ENCODE measurements around the gene FBXL15. TPM values are rescaled to one million over a fixed set of nuclear protein-coding genes. Genes with fewer than 3 reads are reported as not detected.
A peak's percentile ranks its signal among the peaks of the same experiment; 100 is the strongest.

Gene FBXL15
- total and polyA plus RNA-seq, 9 of the 15 experiments (the other 6 are each of a cell fraction or from before 2014, with no cell fraction given): 0.08 to 25.9 (median 3.5) TPM

- FAIRE-seq (no peak), DNase-seq (ENCODE audit: extremely low read depth in 1 of 4, low spot score in 3 of 4) (peak; percentile 66 to 91 (median 78))
- peak overlapping the region; percentile 80 for H3K4me3 ChIP-seq
- TF ChIP-seq NONO (IDR thresholded peaks at IDR 0.05; ENCODE audit: low read depth in 2 of 2, low read length in 1 of 2): peak in 1 of 2 experiments; percentile 82; a peak in 2 of 4 replicates
- 0 out of 2 replicates have a peak, but pooled peaks have one; percentile 15 for TF ChIP-seq CREM (IDR thresholded peaks at IDR 0.05; ENCODE audit: low read depth)
- TF ChIP-seq SUPT5H (IDR thresholded peaks at IDR 0.05): peak; percentile 87
- TF ChIP-seq PML (IDR thresholded peaks at IDR 0.05; ENCODE audit: low read length): peak; percentile 83; the same call in 1 of the 2 replicates
- peak; percentile 89 for TF ChIP-seq TBP (optimal IDR thresholded peaks at IDR 0.05; ENCODE audit: low read depth, low read length)
- TF ChIP-seq RBM39 (optimal IDR thresholded peaks at IDR 0.05; ENCODE audit: low read depth, low read length): peak; percentile 45
- peak; percentile 77 for TF ChIP-seq ZBTB7A (IDR thresholded peaks at IDR 0.05; ENCODE audit: borderline replicate concordance, control insufficient read depth, low read depth, low read length)
- TF ChIP-seq RBFOX2 (IDR thresholded peaks at IDR 0.05; ENCODE audit: low read depth, low read length): peak; percentile 77
- no peak for TF ChIP-seq TAF15 (IDR thresholded peaks at IDR 0.05; ENCODE audit: low read depth, low read length)
- TF ChIP-seq DPF2 (IDR thresholded peaks at IDR 0.05): no peak
- TF ChIP-seq SMAD1 (IDR thresholded peaks at IDR 0.05; ENCODE audit: low read depth, low read length, partially characterized antibody): peak; percentile 28
- TF ChIP-seq RCOR1 (IDR thresholded peaks at IDR 0.05; ENCODE audit: borderline replicate concordance in 1 of 2, low read depth in 2 of 2, low read length in 2 of 2): peak in 1 of 2 experiments; percentile 63; a peak in 1 of 4 replicates
- no peak for TF ChIP-seq MTF1 (CRISPR knock-in tag; IDR thresholded peaks at IDR 0.05; ENCODE audit: borderline replicate concordance)
- TF ChIP-seq HNRNPL (IDR thresholded peaks at IDR 0.05; ENCODE audit: low read depth, low read length): no peak
- no peak for TF ChIP-seq RNF2 (IDR thresholded peaks at IDR 0.05)
- no peak for TF ChIP-seq CEBPZ (IDR thresholded peaks at IDR 0.05; ENCODE audit: borderline replicate concordance, low read depth, low read length)
- TF ChIP-seq ZBED1 (IDR thresholded peaks at IDR 0.05): 0 out of 2 replicates have a peak, but pooled peaks have one; percentile 80
- peak; percentile 64; the same call in 1 of the 2 replicates for TF ChIP-seq PHF8 (IDR thresholded peaks at IDR 0.05; ENCODE audit: borderline replicate concordance, low read length)
These were observed 15.0 kb downstream of the FBXL15 start for GRCh38 chr10:102435529-102436233.

More at GRCh38 chr10:102435529-102436233, 15.0 kb downstream of the FBXL15 start:
- Histone ChIP-seq H3K79me2 (ENCODE audit: control insufficient read depth, insufficient read depth, low read length) (peaks cover 52% of the 10 kb centered on the region), H2AFZ (ENCODE audit: low read depth, low read length) (peak overlapping the region; percentile 69), H3K4me1 (replicated peaks in 1 of 2; ENCODE audit: control insufficient read depth in 2 of 2, insufficient read depth in 2 of 2, low read length in 2 of 2) (peaks cover 27 to 45% of the 10 kb centered on the region in 2 experiments), H3K9ac (ENCODE audit: insufficient read depth in 1 of 2, low read depth in 2 of 2, low read length in 2 of 2) (peak overlapping the region; percentile 76 to 86), H3K27ac (ENCODE audit: extremely low read depth, low read depth, low read length) (peak overlapping the region; percentile 88), H4K20me1 (replicated peaks; ENCODE audit: control insufficient read depth, insufficient read depth, low read length) (peaks cover 4% of the 10 kb centered on the region), H3K36me3 (ENCODE audit: control insufficient read depth, insufficient read depth, low read length) (peaks cover 14% of the 10 kb centered on the region; the same call in 2 of the 3 replicates), H3K4me2 (ENCODE audit: insufficient read depth, low read length) (peak overlapping the region; percentile 90), H3K9me3 (replicated peaks; ENCODE audit: control insufficient read depth, insufficient read depth, low read depth, low read length) (no peaks in the 10 kb centered on the region), H3K9me1 (ENCODE audit: control insufficient read depth, insufficient read depth, low read length) (no peaks in the 10 kb centered on the region), H3K27me3 (ENCODE audit: control insufficient read depth in 2 of 2, insufficient read depth in 2 of 2, low read length in 2 of 2) (no peaks in the 10 kb centered on the region)
- 0% methylated on average over 2 of the region's 14 CpGs for WGBS (ENCODE audit: insufficient coverage, low coverage, missing lambda C conversion rate)
- in situ Hi-C loops (cut with MboI) (loop anchor here (25.0 kb wide), 1 partner anchor 598 kb away; the partner anchor contains the start of gene KCNIP2), intact Hi-C loops (cut with micrococcal nuclease) (no loop called here)
- ChIA-PET CTCF (ENCODE audit: low intra/inter-chr PET ratio) (no interaction called here), POLR2A (interaction anchor here (0.6 to 3.3 kb wide), 11 partner anchors 9 to 321 kb away, joined by 3 to 34 read pairs (median 5); partner anchors contain the start of genes C10orf95 and FBXL15)
- TSS peak; percentile 59 for BruUV-seq (replicated peaks)
- ATAC-seq: peak; percentile 51
